NCI-H1436 (cell line): ENCODE data around the gene NLE1.
"Not testable (repeated sequence)": the region's sequence is repeated elsewhere in the genome, so short reads cannot be mapped to it uniquely, and the experiment has no call there.

Experiments used
- DNase-seq: peaks from one replicate; lab custom pipeline; 2025; lab: John Stamatoyannopoulos, UW

Gene NLE1

GRCh38 chr17:35141681-35142466, at the start of gene NLE1:
Gene NLE1 (minus strand): TSS chr17:35142303. CDS start chr17:35142275, 28 bp downstream.
- peak; percentile 81 for DNase-seq

GRCh38 chr17:35191001-35191695, 49.0 kb upstream of the NLE1 start:
- DNase-seq, result no peak

- no peak for DNase-seq
Observed at GRCh38 chr17:35189291-35189690, 47.2 kb upstream of the NLE1 start.

GRCh38 chr17:35188111-35188510, 46.0 kb upstream of the NLE1 start:
- no peak for DNase-seq

GRCh38 chr17:35187481-35187880, 45.4 kb upstream of the NLE1 start:
- no peak for DNase-seq

GRCh38 chr17:35185849-35186248, 43.7 kb upstream of the NLE1 start:
- no peak for DNase-seq

- DNase-seq, result no peak
Observed at GRCh38 chr17:35184274-35184673, 42.2 kb upstream of the NLE1 start.

- no peak for DNase-seq
Observed at GRCh38 chr17:35183332-35183731, 41.2 kb upstream of the NLE1 start.

GRCh38 chr17:35179379-35179778, 37.3 kb upstream of the NLE1 start:
- not testable (repeated sequence) for DNase-seq

- no peak for DNase-seq
Observed at GRCh38 chr17:35176897-35177296, 34.8 kb upstream of the NLE1 start.

- no peak for DNase-seq
Observed at GRCh38 chr17:35175638-35176415, 33.7 kb upstream of the NLE1 start.

- DNase-seq, result no peak
Observed at GRCh38 chr17:35174835-35175334, 32.8 kb upstream of the NLE1 start.

- not testable (repeated sequence) for DNase-seq
Observed at GRCh38 chr17:35172321-35172720, 30.2 kb upstream of the NLE1 start.

- no peak for DNase-seq
Observed at GRCh38 chr17:35171834-35172233, 29.7 kb upstream of the NLE1 start.

GRCh38 chr17:35170968-35171771, 29.1 kb upstream of the NLE1 start:
- DNase-seq, result no peak

GRCh38 chr17:35169835-35170363, 27.8 kb upstream of the NLE1 start:
- DNase-seq, result no peak

- DNase-seq, result no peak
Observed at GRCh38 chr17:35167666-35168065, 25.6 kb upstream of the NLE1 start.

- no peak for DNase-seq
Observed at GRCh38 chr17:35167046-35167445, 24.9 kb upstream of the NLE1 start.

- no peak for DNase-seq
Observed at GRCh38 chr17:35166526-35166925, 24.4 kb upstream of the NLE1 start.

- no peak for DNase-seq
Observed at GRCh38 chr17:35164716-35165115, 22.6 kb upstream of the NLE1 start.

GRCh38 chr17:35163886-35164285, 21.8 kb upstream of the NLE1 start:
- no peak for DNase-seq
